HepG2 (cell line): Measurements from ENCODE around the gene CPT1C. TPM values are rescaled to one million over a fixed set of nuclear protein-coding genes. Genes with fewer than 3 reads are reported as not detected.

Experiments used
- ARID2 ChIP-seq: sonication (generic); formaldehyde crosslinking; IDR thresholded peaks from 2 replicates; pipeline ENCODE4 v1.8.1; 2022; ENCODE audit warnings: mild to moderate bottlenecking, missing genetic modification reagents, borderline replicate concordance
- ETV5 ChIP-seq: IDR thresholded peaks from 2 replicates; pipeline ENCODE4 v1.6.1; 2018; ENCODE audit warnings: missing biosample characterization, missing genetic modification reagents, inconsistent platforms, borderline replicate concordance
- HMG20A ChIP-seq: IDR thresholded peaks from 2 replicates; pipeline ENCODE4 v1.6.1; 2016; ENCODE audit warnings: borderline replicate concordance
- KLF16 ChIP-seq, 2 experiments: sonication (generic) in 1 of 2; formaldehyde crosslinking in 1 of 2; IDR thresholded peaks; 2 replicates each; pipeline versions ENCODE4 v1.6.1 to v1.8.0; 2016 to 2023; ENCODE audit warnings: missing genetic modification reagents in 2 of 2, missing compliant biosample characterization in 1 of 2
- NRL ChIP-seq: sonication (generic); formaldehyde crosslinking; IDR thresholded peaks from 2 replicates; pipeline ENCODE4 v1.5.0; 2020; ENCODE audit warnings: missing genetic modification reagents, mild to moderate bottlenecking, moderate library complexity, borderline replicate concordance
- PHF20 ChIP-seq: sonication (generic); formaldehyde crosslinking; IDR thresholded peaks from 2 replicates; pipeline ENCODE4 v1.5.0; 2020; ENCODE audit warnings: mild to moderate bottlenecking, missing genetic modification reagents
- RFX5 ChIP-seq: IDR thresholded peaks from 2 replicates; pipeline ENCODE4 v1.6.1; 2011; ENCODE audit warnings: low read depth, low read length, improper control_type of control experiment
- SMARCC2 ChIP-seq: fragments of 450-650 bp; IDR thresholded peaks from 2 replicates; pipeline ENCODE4 v1.6.1; 2017; ENCODE audit warnings: antibody characterized with exemption, mild to moderate bottlenecking
- SP5 ChIP-seq: IDR thresholded peaks from 2 replicates; pipeline ENCODE4 v1.6.1; 2016; ENCODE audit warnings: low read depth, borderline replicate concordance
- SRSF1 ChIP-seq: fragments of 200-400 bp; formaldehyde crosslinking; optimal IDR thresholded peaks from 2 replicates; pipeline ENCODE3; 2017; ENCODE audit warnings: mild to moderate bottlenecking, low read depth, low read length, moderate library complexity
- XRCC5 ChIP-seq: fragments of 200-400 bp; formaldehyde crosslinking; optimal IDR thresholded peaks from 2 replicates; pipeline ENCODE3; 2017; ENCODE audit warnings: mild to moderate bottlenecking, low read length
- ZFAT ChIP-seq: sonication (generic); formaldehyde crosslinking; conservative IDR thresholded peaks from 2 replicates; pipeline ENCODE4 v1.8.1; 2023; ENCODE audit warnings: missing genetic modification reagents, inconsistent platforms
- ZNF552 ChIP-seq: sonication (generic); formaldehyde crosslinking; IDR thresholded peaks from 2 replicates; pipeline ENCODE4 v1.9.0; 2022; ENCODE audit warnings: missing genetic modification reagents, mild to moderate bottlenecking, borderline replicate concordance
- ZNF670 ChIP-seq: sonication (generic); formaldehyde crosslinking; IDR thresholded peaks from 2 replicates; pipeline ENCODE4 v1.8.0; 2022; ENCODE audit warnings: mild to moderate bottlenecking, missing genetic modification reagents, borderline replicate concordance
- ZSCAN25 ChIP-seq: sonication (generic); formaldehyde crosslinking; IDR thresholded peaks from 2 replicates; pipeline ENCODE4 v1.8.0; 2022; ENCODE audit warnings: mild to moderate bottlenecking, missing genetic modification reagents
- polyA plus RNA-seq, 8 experiments: library from polyadenylated mRNA; depleted of rRNA in 3 of 8; stranded (reverse) in 7 of 8; unstranded in 1 of 8; fragments of >200 nt; fragmentation: Illumina TruSeq in 4 of 8; extraction: Trizol in 4 of 8; gene quantifications; 2 replicates each; pipeline versions ENCODE4 v1.2.1 to v1.2.3, GENCODE V29; 2011 to 2016; ENCODE audit warnings: low read depth in 4 of 8, missing spikeins in 1 of 8, mixed read lengths in 1 of 8; ENCODE audit not compliant: insufficient read depth in 1 of 8
- total RNA-seq, 5 experiments: library from RNA; depleted of rRNA; stranded (reverse); fragments of >200 nt; fragmentation: Illumina TruSeq; extraction: Trizol; gene quantifications; 2 replicates each; pipeline ENCODE4 v1.2.3, GENCODE V29; 2016; ENCODE audit warnings: low read depth in 1 of 5
- TF ChIP-seq, protein P1 (sequence below): IDR thresholded peaks from 2 replicates; pipeline ENCODE4 v1.6.1; 2016; ENCODE audit warnings: control low read depth
- TF ChIP-seq, protein P2 (sequence below): sonication (generic); formaldehyde crosslinking; IDR thresholded peaks from 2 replicates; pipeline ENCODE4 v1.4.0; 2020; ENCODE audit warnings: mild to moderate bottlenecking, missing genetic modification reagents
- TF ChIP-seq, protein P3 (sequence below): IDR thresholded peaks from 2 replicates; pipeline ENCODE4 v1.6.1; 2012; ENCODE audit warnings: low read length, improper control_type of control experiment
- TF ChIP-seq, protein P4 (sequence below): sonication (generic); formaldehyde crosslinking; IDR thresholded peaks from 2 replicates; pipeline ENCODE4 v1.5.1; 2020; ENCODE audit warnings: missing genetic modification reagents, mild to moderate bottlenecking, borderline replicate concordance

The CPT1C gene
- total and polyA plus RNA-seq, 2 of the 13 experiments (the other 11 are each of a cell fraction or from before 2014, with no cell fraction given): 0.18 TPM; not detected in 1

DNA sequence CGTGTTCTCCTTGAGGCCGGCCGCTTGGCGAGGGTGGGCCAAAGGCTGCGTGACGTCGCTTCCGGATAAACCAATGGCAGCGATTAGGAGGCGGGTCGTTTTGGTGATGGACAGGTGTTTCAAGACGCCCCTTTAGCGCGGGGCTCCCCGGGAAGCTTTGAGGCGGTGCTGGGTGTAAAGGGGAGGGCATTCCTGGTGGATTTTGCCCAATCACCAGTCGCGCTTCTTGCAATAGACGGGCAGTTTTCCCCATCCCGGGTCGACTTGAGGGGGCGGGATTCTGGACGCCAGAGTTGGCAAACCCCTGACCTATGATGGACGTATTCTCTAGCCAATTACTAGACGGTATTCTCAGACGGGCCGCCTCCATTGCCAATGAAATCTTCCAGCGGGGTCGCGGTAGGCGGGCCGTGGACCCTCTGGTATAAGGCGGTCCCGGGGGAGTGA is 14.1 kb upstream of the CPT1C start (continued):
- TF ChIP-seq, protein P1, sequence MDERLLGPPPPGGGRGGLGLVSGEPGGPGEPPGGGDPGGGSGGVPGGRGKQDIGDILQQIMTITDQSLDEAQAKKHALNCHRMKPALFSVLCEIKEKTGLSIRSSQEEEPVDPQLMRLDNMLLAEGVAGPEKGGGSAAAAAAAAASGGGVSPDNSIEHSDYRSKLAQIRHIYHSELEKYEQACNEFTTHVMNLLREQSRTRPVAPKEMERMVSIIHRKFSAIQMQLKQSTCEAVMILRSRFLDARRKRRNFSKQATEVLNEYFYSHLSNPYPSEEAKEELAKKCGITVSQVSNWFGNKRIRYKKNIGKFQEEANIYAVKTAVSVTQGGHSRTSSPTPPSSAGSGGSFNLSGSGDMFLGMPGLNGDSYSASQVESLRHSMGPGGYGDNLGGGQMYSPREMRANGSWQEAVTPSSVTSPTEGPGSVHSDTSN (CRISPR knock-in tag): peak; percentile 95
- no peak for TF ChIP-seq ETV5 (CRISPR knock-in tag)
- TF ChIP-seq, protein P2, sequence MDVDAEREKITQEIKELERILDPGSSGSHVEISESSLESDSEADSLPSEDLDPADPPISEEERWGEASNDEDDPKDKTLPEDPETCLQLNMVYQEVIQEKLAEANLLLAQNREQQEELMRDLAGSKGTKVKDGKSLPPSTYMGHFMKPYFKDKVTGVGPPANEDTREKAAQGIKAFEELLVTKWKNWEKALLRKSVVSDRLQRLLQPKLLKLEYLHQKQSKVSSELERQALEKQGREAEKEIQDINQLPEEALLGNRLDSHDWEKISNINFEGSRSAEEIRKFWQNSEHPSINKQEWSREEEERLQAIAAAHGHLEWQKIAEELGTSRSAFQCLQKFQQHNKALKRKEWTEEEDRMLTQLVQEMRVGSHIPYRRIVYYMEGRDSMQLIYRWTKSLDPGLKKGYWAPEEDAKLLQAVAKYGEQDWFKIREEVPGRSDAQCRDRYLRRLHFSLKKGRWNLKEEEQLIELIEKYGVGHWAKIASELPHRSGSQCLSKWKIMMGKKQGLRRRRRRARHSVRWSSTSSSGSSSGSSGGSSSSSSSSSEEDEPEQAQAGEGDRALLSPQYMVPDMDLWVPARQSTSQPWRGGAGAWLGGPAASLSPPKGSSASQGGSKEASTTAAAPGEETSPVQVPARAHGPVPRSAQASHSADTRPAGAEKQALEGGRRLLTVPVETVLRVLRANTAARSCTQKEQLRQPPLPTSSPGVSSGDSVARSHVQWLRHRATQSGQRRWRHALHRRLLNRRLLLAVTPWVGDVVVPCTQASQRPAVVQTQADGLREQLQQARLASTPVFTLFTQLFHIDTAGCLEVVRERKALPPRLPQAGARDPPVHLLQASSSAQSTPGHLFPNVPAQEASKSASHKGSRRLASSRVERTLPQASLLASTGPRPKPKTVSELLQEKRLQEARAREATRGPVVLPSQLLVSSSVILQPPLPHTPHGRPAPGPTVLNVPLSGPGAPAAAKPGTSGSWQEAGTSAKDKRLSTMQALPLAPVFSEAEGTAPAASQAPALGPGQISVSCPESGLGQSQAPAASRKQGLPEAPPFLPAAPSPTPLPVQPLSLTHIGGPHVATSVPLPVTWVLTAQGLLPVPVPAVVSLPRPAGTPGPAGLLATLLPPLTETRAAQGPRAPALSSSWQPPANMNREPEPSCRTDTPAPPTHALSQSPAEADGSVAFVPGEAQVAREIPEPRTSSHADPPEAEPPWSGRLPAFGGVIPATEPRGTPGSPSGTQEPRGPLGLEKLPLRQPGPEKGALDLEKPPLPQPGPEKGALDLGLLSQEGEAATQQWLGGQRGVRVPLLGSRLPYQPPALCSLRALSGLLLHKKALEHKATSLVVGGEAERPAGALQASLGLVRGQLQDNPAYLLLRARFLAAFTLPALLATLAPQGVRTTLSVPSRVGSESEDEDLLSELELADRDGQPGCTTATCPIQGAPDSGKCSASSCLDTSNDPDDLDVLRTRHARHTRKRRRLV (CRISPR knock-in tag): no peak
- no peak for TF ChIP-seq ZNF670
- peak; percentile 19; the same call in 1 of the 2 replicates for TF ChIP-seq SP5 (CRISPR knock-in tag)
- no peak for TF ChIP-seq ZSCAN25 (CRISPR knock-in tag)
- TF ChIP-seq SMARCC2: no peak
- TF ChIP-seq ZFAT (CRISPR knock-in tag): no peak
- TF ChIP-seq, protein P3, sequence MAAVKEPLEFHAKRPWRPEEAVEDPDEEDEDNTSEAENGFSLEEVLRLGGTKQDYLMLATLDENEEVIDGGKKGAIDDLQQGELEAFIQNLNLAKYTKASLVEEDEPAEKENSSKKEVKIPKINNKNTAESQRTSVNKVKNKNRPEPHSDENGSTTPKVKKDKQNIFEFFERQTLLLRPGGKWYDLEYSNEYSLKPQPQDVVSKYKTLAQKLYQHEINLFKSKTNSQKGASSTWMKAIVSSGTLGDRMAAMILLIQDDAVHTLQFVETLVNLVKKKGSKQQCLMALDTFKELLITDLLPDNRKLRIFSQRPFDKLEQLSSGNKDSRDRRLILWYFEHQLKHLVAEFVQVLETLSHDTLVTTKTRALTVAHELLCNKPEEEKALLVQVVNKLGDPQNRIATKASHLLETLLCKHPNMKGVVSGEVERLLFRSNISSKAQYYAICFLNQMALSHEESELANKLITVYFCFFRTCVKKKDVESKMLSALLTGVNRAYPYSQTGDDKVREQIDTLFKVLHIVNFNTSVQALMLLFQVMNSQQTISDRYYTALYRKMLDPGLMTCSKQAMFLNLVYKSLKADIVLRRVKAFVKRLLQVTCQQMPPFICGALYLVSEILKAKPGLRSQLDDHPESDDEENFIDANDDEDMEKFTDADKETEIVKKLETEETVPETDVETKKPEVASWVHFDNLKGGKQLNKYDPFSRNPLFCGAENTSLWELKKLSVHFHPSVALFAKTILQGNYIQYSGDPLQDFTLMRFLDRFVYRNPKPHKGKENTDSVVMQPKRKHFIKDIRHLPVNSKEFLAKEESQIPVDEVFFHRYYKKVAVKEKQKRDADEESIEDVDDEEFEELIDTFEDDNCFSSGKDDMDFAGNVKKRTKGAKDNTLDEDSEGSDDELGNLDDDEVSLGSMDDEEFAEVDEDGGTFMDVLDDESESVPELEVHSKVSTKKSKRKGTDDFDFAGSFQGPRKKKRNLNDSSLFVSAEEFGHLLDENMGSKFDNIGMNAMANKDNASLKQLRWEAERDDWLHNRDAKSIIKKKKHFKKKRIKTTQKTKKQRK: peak; percentile 87
- TF ChIP-seq KLF16 (CRISPR knock-in tag; IDR thresholded peaks at IDR 0.05): no peak
- TF ChIP-seq NRL (CRISPR knock-in tag): no peak
- no peak for TF ChIP-seq SRSF1
- no peak for TF ChIP-seq PHF20
- TF ChIP-seq, protein P4, sequence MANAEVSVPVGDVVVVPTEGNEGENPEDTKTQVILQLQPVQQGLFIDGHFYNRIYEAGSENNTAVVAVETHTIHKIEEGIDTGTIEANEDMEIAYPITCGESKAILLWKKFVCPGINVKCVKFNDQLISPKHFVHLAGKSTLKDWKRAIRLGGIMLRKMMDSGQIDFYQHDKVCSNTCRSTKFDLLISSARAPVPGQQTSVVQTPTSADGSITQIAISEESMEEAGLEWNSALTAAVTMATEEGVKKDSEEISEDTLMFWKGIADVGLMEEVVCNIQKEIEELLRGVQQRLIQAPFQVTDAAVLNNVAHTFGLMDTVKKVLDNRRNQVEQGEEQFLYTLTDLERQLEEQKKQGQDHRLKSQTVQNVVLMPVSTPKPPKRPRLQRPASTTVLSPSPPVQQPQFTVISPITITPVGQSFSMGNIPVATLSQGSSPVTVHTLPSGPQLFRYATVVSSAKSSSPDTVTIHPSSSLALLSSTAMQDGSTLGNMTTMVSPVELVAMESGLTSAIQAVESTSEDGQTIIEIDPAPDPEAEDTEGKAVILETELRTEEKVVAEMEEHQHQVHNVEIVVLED (CRISPR knock-in tag): peak; percentile 50; the same call in 1 of the 2 replicates
- peak; percentile 62; the same call in 1 of the 2 replicates for TF ChIP-seq RFX5
- TF ChIP-seq ZNF552: no peak
- TF ChIP-seq XRCC5: peak; percentile 18
- TF ChIP-seq ARID2 (CRISPR knock-in tag): no peak
- no peak for TF ChIP-seq HMG20A (CRISPR knock-in tag)
